ENCODE measurements around the gene PHPT1.
A peak's percentile ranks its signal among the peaks of the same experiment; 100 is the strongest.
"Not testable (repeated sequence)": the region's sequence is repeated elsewhere in the genome, so short reads cannot be mapped to it uniquely, and the experiment has no call there.

PHPT1 gene

GRCh38 chr9:136862849-136863622 is 13.8 kb downstream of the PHPT1 start:
- H3K4me3 ChIP-seq (ENCODE audit: low read length): no peak overlapping the region
- no peak overlapping the region for H3K9ac ChIP-seq (ENCODE audit: low read length)
- DNase-seq (ENCODE audit: low read depth): no peak
- H3K9me3 ChIP-seq (ENCODE audit: control insufficient read depth, low read length): no peaks in the 10 kb centered on the region
- no peaks in the 10 kb centered on the region for H3K27me3 ChIP-seq (replicated peaks; ENCODE audit: control insufficient read depth, insufficient read depth, low read length)
- peaks cover 29% of the 10 kb centered on the region for H3K4me1 ChIP-seq (ENCODE audit: control insufficient read depth, insufficient read depth, low read length)
- H3K36me3 ChIP-seq (ENCODE audit: control insufficient read depth, insufficient read depth, low read length, severe bottlenecking): peaks cover 40% of the 10 kb centered on the region

- no peak for DNase-seq (ENCODE audit: low read depth)
- Histone ChIP-seq H3K36me3 (ENCODE audit: control insufficient read depth, insufficient read depth, low read length, severe bottlenecking) (peaks cover 40% of the 10 kb centered on the region), H3K9me3 (ENCODE audit: control insufficient read depth, low read length) (no peaks in the 10 kb centered on the region), H3K9ac (ENCODE audit: low read length) (peak overlapping the region; percentile 45), H3K4me1 (ENCODE audit: control insufficient read depth, insufficient read depth, low read length) (peaks cover 29% of the 10 kb centered on the region), H3K27me3 (replicated peaks; ENCODE audit: control insufficient read depth, insufficient read depth, low read length) (no peaks in the 10 kb centered on the region), H3K4me3 (ENCODE audit: low read length) (no peak overlapping the region)
These were observed 14.5 kb downstream of the PHPT1 start for GRCh38 chr9:136863623-136864273.

DNA sequence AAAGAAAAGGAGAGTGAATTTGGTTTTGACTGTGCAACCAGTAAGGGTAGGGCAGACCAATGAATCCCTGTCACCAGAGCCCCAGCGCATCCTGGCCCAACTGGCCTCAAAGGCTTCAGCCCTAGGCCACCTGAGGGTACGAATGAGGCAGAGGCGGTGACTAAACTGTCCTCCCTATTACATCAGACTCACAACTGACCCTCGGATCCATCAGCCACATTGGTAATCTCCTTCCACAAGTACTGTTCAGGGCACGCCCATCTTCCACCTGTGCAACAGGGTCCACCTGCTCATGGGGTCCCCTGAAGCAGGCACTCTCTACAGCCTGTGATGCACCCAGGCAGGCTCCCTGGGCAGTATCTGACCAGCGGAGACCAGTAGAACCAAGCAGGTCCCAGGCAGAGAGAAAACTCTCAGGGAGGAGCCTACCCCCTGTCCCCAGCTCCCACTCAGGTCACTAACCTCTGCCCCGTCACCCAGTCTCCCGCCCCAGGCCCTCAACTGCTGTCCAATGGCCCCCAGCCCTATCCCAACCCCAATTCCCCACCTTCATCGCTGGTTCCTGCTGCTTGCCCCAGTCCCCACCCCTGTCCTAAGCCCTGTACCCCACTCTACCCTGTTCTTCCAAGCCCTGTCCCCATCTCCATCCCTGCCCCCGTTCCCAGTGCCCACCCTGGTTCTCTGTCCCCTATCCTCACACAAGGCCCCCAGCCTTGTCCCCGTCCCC is 16.0 kb downstream of the PHPT1 start:
- Histone ChIP-seq H3K9ac (ENCODE audit: low read length) (peak overlapping the region; percentile 91), H3K27me3 (replicated peaks; ENCODE audit: control insufficient read depth, insufficient read depth, low read length) (no peaks in the 10 kb centered on the region), H3K4me3 (ENCODE audit: low read length) (peak overlapping the region; percentile 84), H3K36me3 (ENCODE audit: control insufficient read depth, insufficient read depth, low read length, severe bottlenecking) (peaks cover 40% of the 10 kb centered on the region), H3K9me3 (ENCODE audit: control insufficient read depth, low read length) (no peaks in the 10 kb centered on the region), H3K4me1 (ENCODE audit: control insufficient read depth, insufficient read depth, low read length) (peaks cover 17% of the 10 kb centered on the region)
- DNase-seq (ENCODE audit: low read depth): no peak

DNA sequence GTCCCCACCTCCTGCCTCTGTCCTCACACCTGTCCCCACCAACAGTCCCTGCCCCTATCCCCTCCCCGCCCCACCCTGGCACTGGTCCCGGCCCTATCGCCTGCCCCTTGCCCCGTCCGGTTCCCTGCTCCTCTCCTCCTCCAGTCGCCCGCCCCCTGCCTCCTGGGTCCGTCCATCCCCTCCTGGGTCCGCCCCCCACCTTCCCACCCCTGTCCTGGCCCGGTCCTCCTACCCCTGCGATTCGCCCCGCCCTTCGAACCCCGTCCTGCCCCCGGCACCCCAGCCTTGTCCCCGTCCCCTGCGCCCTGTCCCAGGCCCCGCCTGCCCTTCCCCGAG is 16.5 kb downstream of the PHPT1 start:
- DNase-seq (ENCODE audit: low read depth): no peak
- peak overlapping the region; percentile 91 for H3K9ac ChIP-seq (ENCODE audit: low read length)
- no peaks in the 10 kb centered on the region for H3K9me3 ChIP-seq (ENCODE audit: control insufficient read depth, low read length)
- H3K4me3 ChIP-seq (ENCODE audit: low read length): peak overlapping the region; percentile 84
- no peaks in the 10 kb centered on the region for H3K27me3 ChIP-seq (replicated peaks; ENCODE audit: control insufficient read depth, insufficient read depth, low read length)
- H3K36me3 ChIP-seq (ENCODE audit: control insufficient read depth, insufficient read depth, low read length, severe bottlenecking): peaks cover 36% of the 10 kb centered on the region
- H3K4me1 ChIP-seq (ENCODE audit: control insufficient read depth, insufficient read depth, low read length): peaks cover 17% of the 10 kb centered on the region

GRCh38 chr9:136866898-136867421 is 17.8 kb downstream of the PHPT1 start:
- Histone ChIP-seq H3K4me3 (ENCODE audit: low read length) (peak overlapping the region; percentile 84), H3K4me1 (ENCODE audit: control insufficient read depth, insufficient read depth, low read length) (peaks cover 17% of the 10 kb centered on the region), H3K9ac (ENCODE audit: low read length) (peak overlapping the region; percentile 91), H3K36me3 (ENCODE audit: control insufficient read depth, insufficient read depth, low read length, severe bottlenecking) (peaks cover 24% of the 10 kb centered on the region)
- H3K9me3 ChIP-seq (ENCODE audit: control insufficient read depth, low read length); DNase-seq (ENCODE audit: low read depth); H3K27me3 ChIP-seq (replicated peaks; ENCODE audit: control insufficient read depth, insufficient read depth, low read length): not testable (repeated sequence)

DNA sequence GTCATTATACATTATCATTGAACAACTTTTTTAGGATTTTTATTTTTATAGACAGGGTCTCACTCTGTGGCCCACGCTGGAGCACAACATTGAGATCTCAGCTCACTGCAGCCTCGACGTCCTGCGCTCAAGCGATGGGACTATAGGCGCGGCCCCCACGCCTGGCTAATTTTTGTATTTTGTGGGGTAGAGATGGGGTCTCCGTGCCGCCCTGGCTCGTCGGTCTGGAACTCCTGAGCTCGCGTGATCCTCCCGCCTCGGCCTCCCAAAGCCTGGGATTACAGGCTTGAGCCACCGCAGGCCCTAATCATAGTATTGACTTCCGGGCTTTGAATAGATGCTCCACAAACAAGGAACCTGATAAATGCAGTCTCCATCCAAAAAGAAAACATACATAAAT is 18.3 kb downstream of the PHPT1 start:
- Histone ChIP-seq H3K9ac (ENCODE audit: low read length) (no peak overlapping the region), H3K36me3 (ENCODE audit: control insufficient read depth, insufficient read depth, low read length, severe bottlenecking) (peaks cover 19% of the 10 kb centered on the region), H3K27me3 (replicated peaks; ENCODE audit: control insufficient read depth, insufficient read depth, low read length) (no peaks in the 10 kb centered on the region), H3K4me3 (ENCODE audit: low read length) (peak overlapping the region; percentile 84), H3K9me3 (ENCODE audit: control insufficient read depth, low read length) (peaks cover 5% of the 10 kb centered on the region), H3K4me1 (ENCODE audit: control insufficient read depth, insufficient read depth, low read length) (peaks cover 17% of the 10 kb centered on the region)
- DNase-seq (ENCODE audit: low read depth): no peak

GRCh38 chr9:136867917-136868316 is 18.7 kb downstream of the PHPT1 start:
- no peak overlapping the region for H3K9ac ChIP-seq (ENCODE audit: low read length)
- peaks cover 14% of the 10 kb centered on the region for H3K36me3 ChIP-seq (ENCODE audit: control insufficient read depth, insufficient read depth, low read length, severe bottlenecking)
- H3K4me3 ChIP-seq (ENCODE audit: low read length): no peak overlapping the region
- H3K9me3 ChIP-seq (ENCODE audit: control insufficient read depth, low read length): peaks cover 8% of the 10 kb centered on the region
- H3K4me1 ChIP-seq (ENCODE audit: control insufficient read depth, insufficient read depth, low read length): peaks cover 17% of the 10 kb centered on the region
- H3K27me3 ChIP-seq (replicated peaks; ENCODE audit: control insufficient read depth, insufficient read depth, low read length): no peaks in the 10 kb centered on the region
- no peak for DNase-seq (ENCODE audit: low read depth)

DNA sequence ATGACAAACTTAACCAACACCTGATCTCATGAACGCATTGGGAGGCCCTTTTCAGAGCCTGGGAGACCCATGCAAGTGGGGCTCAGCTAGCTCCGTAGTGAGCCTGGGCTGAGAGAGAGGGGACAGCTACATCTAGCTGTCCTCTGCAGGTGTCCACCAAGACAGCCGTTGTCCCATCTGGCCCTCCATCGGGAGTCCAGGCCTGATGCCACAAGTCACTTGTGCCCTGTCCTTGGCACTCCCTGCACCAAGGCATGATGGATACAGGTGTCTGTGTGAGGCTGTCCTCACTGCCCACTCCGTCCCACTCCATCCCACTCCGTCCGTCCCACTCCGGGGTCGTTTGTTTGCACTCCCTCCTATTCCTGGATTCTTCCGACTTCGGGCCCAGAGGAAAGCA is 19.4 kb downstream of the PHPT1 start:
- H3K9ac ChIP-seq (ENCODE audit: low read length): no peak overlapping the region

DNA sequence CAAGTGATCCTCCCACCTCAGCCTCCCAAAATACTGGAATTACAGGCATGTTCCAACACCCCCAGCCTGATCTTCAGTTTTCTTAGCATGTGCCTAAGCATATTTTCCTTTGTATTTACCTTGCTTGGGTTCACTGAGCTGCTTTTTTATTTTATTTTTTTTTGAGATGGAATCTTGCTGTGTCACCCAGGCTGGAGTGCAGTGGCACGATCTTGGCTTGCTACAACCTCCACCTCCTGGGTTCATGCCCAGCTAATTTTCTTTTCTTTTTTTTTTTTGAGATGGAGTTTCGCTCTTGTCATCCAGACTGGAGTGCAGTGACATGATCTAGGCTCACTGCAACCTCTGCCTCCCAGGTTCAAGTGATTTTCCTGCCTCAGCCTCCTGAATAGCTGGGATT is 20.4 kb downstream of the PHPT1 start:
- not testable (repeated sequence) for DNase-seq (ENCODE audit: low read depth); H3K9me3 ChIP-seq (ENCODE audit: control insufficient read depth, low read length); H3K27me3 ChIP-seq (replicated peaks; ENCODE audit: control insufficient read depth, insufficient read depth, low read length); H3K9ac ChIP-seq (ENCODE audit: low read length); H3K36me3 ChIP-seq (ENCODE audit: control insufficient read depth, insufficient read depth, low read length, severe bottlenecking); H3K4me3 ChIP-seq (ENCODE audit: low read length)
- peaks cover 13% of the 10 kb centered on the region for H3K4me1 ChIP-seq (ENCODE audit: control insufficient read depth, insufficient read depth, low read length)

More for the DNA sequence above, 19.4 kb downstream of the PHPT1 start:
- no peak for DNase-seq (ENCODE audit: low read depth)
- Histone ChIP-seq H3K36me3 (ENCODE audit: control insufficient read depth, insufficient read depth, low read length, severe bottlenecking) (peaks cover 7% of the 10 kb centered on the region), H3K9me3 (ENCODE audit: control insufficient read depth, low read length) (peaks cover 8% of the 10 kb centered on the region), H3K4me1 (ENCODE audit: control insufficient read depth, insufficient read depth, low read length) (peaks cover 17% of the 10 kb centered on the region), H3K27me3 (replicated peaks; ENCODE audit: control insufficient read depth, insufficient read depth, low read length) (no peaks in the 10 kb centered on the region), H3K4me3 (ENCODE audit: low read length) (no peak overlapping the region)

GRCh38 chr9:136875155-136875554 is 25.9 kb downstream of the PHPT1 start:
- DNase-seq (ENCODE audit: low read depth): no peak
- H3K4me1 ChIP-seq (ENCODE audit: control insufficient read depth, insufficient read depth, low read length): no peaks in the 10 kb centered on the region

DNA sequence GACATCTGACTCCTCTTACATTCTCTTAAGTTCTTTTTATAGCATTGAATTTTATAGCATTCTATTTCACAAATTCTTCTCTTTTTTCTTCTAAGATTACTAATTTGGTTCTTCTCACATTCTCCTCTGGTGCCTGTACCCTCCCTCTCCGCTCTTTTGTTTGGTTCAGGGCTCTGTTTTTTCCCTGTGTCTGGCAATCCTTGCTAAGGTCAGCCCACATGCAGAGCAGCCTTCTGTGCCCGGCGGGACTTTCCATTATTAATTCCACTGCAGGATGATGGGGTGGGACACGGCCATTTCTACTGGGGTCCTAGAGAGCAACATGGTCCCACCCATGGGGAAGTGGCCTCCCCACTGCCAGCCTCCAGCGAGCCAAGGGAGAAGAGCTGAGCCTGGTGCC is 27.3 kb downstream of the PHPT1 start:
- Histone ChIP-seq H3K4me1 (ENCODE audit: control insufficient read depth, insufficient read depth, low read length) (peaks cover 1% of the 10 kb centered on the region), H3K9ac (ENCODE audit: low read length) (no peak overlapping the region), H3K9me3 (ENCODE audit: control insufficient read depth, low read length) (peaks cover 8% of the 10 kb centered on the region), H3K27me3 (replicated peaks; ENCODE audit: control insufficient read depth, insufficient read depth, low read length) (no peaks in the 10 kb centered on the region), H3K4me3 (ENCODE audit: low read length) (no peak overlapping the region), H3K36me3 (ENCODE audit: control insufficient read depth, insufficient read depth, low read length, severe bottlenecking) (no peaks in the 10 kb centered on the region)
- DNase-seq (ENCODE audit: low read depth): no peak

More at GRCh38 chr9:136875155-136875554, 25.9 kb downstream of the PHPT1 start:
- H3K4me3 ChIP-seq (ENCODE audit: low read length): no peak overlapping the region
- peaks cover 8% of the 10 kb centered on the region for H3K9me3 ChIP-seq (ENCODE audit: control insufficient read depth, low read length)
- H3K36me3 ChIP-seq (ENCODE audit: control insufficient read depth, insufficient read depth, low read length, severe bottlenecking): no peaks in the 10 kb centered on the region
- no peaks in the 10 kb centered on the region for H3K27me3 ChIP-seq (replicated peaks; ENCODE audit: control insufficient read depth, insufficient read depth, low read length)
- H3K9ac ChIP-seq (ENCODE audit: low read length): no peak overlapping the region
